Activated CD4-positive, alpha-beta memory T cell treated with anti-CD3 and anti-CD28 coated beads for 36 hours (primary cell): ENCODE data around the gene GALNS. TPM values are rescaled to one million over a fixed set of nuclear protein-coding genes. Genes with fewer than 3 reads are reported as not detected.

ENCODE experiments used
- CTCF ChIA-PET: fragments of 350-600 bp; sonication (Branson Sonifier 250); formaldehyde crosslinking; loops from one replicate; lab custom pipeline; 2021; ENCODE audit warnings: antibody characterized with exemption, inconsistent platforms; lab: Charles Lee
- POLR2A ChIA-PET: fragments of 350-600 bp; sonication (Branson Sonifier 250); formaldehyde crosslinking; loops from one replicate; lab custom pipeline; 2021; ENCODE audit warnings: antibody characterized with exemption; lab: Charles Lee
- DNase-seq: peaks from one replicate; pipeline ENCODE4 v3.0.0-alpha.2; 2020
- H3K27ac Mint-ChIP-seq: one replicate; pipeline ENCODE4 v1.8.0; 2021; ENCODE audit warnings: mixed read lengths
- H3K27me3 Mint-ChIP-seq: one replicate; pipeline ENCODE4 v1.8.0; 2021; ENCODE audit warnings: mixed read lengths
- H3K36me3 Mint-ChIP-seq: one replicate; pipeline ENCODE4 v1.8.0; 2021; ENCODE audit warnings: mixed read lengths
- H3K4me1 Mint-ChIP-seq: one replicate; pipeline ENCODE4 v1.8.0; 2021; ENCODE audit warnings: low read depth, mixed read lengths
- H3K4me3 Mint-ChIP-seq: one replicate; pipeline ENCODE4 v1.8.0; 2021; ENCODE audit warnings: mild to moderate bottlenecking, mixed read lengths
- H3K9me3 Mint-ChIP-seq: one replicate; pipeline ENCODE4 v1.8.0; 2021; ENCODE audit warnings: mixed read lengths
- intact Hi-C: fragments of 100-400 bp; cut with micrococcal nuclease; formaldehyde crosslinking; loops from one replicate; pipeline ENCODE4 v1.15.1; 2023
- total RNA-seq, 2 experiments: library from RNA; stranded (reverse); gene quantifications; one replicate each; pipeline ENCODE4 v1.2.3, GENCODE V29; 2021

The GALNS gene
- total RNA-seq, 2 experiments from 2014 or later, result 22.0 to 24.1 TPM

GRCh38 chr16:88886420-88886844 lies 29.7 kb upstream of the GALNS start:
- Mint-ChIP-seq H3K9me3 (no peaks in the 10 kb centered on the region), H3K27me3 (no peaks in the 10 kb centered on the region), H3K4me3 (no peak overlapping the region), H3K36me3 (no peaks in the 10 kb centered on the region), H3K4me1 (no peaks in the 10 kb centered on the region), H3K27ac (no peak overlapping the region)
- ChIA-PET CTCF (no interaction called here), POLR2A (no interaction called here)
- no peak for DNase-seq
- intact Hi-C loops, result no loop called here

- DNase-seq, result no peak
- ChIA-PET CTCF (no interaction called here), POLR2A (no interaction called here)
- intact Hi-C loops, result no loop called here
- no peaks in the 10 kb centered on the region for H3K36me3 Mint-ChIP-seq
- H3K4me3 Mint-ChIP-seq, result no peak overlapping the region
- H3K27me3 Mint-ChIP-seq, result no peaks in the 10 kb centered on the region
- H3K27ac Mint-ChIP-seq, result no peak overlapping the region
- no peaks in the 10 kb centered on the region for H3K4me1 Mint-ChIP-seq
- no peaks in the 10 kb centered on the region for H3K9me3 Mint-ChIP-seq
Measured at GRCh38 chr16:88885693-88886280, 29.0 kb upstream of the GALNS start.

- no peaks in the 10 kb centered on the region for H3K4me1 Mint-ChIP-seq
- POLR2A ChIA-PET, result no interaction called here
- H3K9me3 Mint-ChIP-seq, result no peaks in the 10 kb centered on the region
- no peak for DNase-seq
- intact Hi-C loops, result no loop called here
- no peak overlapping the region for H3K4me3 Mint-ChIP-seq
- H3K27ac Mint-ChIP-seq, result no peak overlapping the region
- H3K27me3 Mint-ChIP-seq, result no peaks in the 10 kb centered on the region
- no peaks in the 10 kb centered on the region for H3K36me3 Mint-ChIP-seq
- CTCF ChIA-PET, result no interaction called here
Measured at GRCh38 chr16:88884569-88885271, 28.0 kb upstream of the GALNS start.

GRCh38 chr16:88883946-88884345 lies 27.2 kb upstream of the GALNS start:
- intact Hi-C loops, result no loop called here
- DNase-seq, result no peak
- Mint-ChIP-seq H3K27me3 (no peaks in the 10 kb centered on the region), H3K9me3 (no peaks in the 10 kb centered on the region), H3K36me3 (no peaks in the 10 kb centered on the region), H3K4me1 (no peaks in the 10 kb centered on the region), H3K4me3 (no peak overlapping the region), H3K27ac (no peak overlapping the region)
- ChIA-PET POLR2A (no interaction called here), CTCF (no interaction called here)

- H3K27ac Mint-ChIP-seq, result no peak overlapping the region
- no peaks in the 10 kb centered on the region for H3K4me1 Mint-ChIP-seq
- DNase-seq, result no peak
- no peak overlapping the region for H3K4me3 Mint-ChIP-seq
- CTCF ChIA-PET, result no interaction called here
- POLR2A ChIA-PET, result no interaction called here
- no peaks in the 10 kb centered on the region for H3K27me3 Mint-ChIP-seq
- intact Hi-C loops, result no loop called here
- H3K36me3 Mint-ChIP-seq, result no peaks in the 10 kb centered on the region
- no peaks in the 10 kb centered on the region for H3K9me3 Mint-ChIP-seq
Measured at GRCh38 chr16:88883117-88883895, 26.6 kb upstream of the GALNS start.

GRCh38 chr16:88882358-88883030 lies 25.7 kb upstream of the GALNS start:
- no peak for DNase-seq
- Mint-ChIP-seq H3K27me3 (no peaks in the 10 kb centered on the region), H3K27ac (no peak overlapping the region), H3K4me1 (no peaks in the 10 kb centered on the region), H3K4me3 (no peak overlapping the region), H3K9me3 (no peaks in the 10 kb centered on the region), H3K36me3 (no peaks in the 10 kb centered on the region)
- POLR2A ChIA-PET, result no interaction called here
- intact Hi-C loops, result no loop called here
- CTCF ChIA-PET, result no interaction called here

- Mint-ChIP-seq H3K27me3 (no peaks in the 10 kb centered on the region), H3K27ac (no peak overlapping the region), H3K9me3 (no peaks in the 10 kb centered on the region), H3K36me3 (no peaks in the 10 kb centered on the region), H3K4me1 (no peaks in the 10 kb centered on the region), H3K4me3 (no peak overlapping the region)
- ChIA-PET CTCF (no interaction called here), POLR2A (no interaction called here)
- intact Hi-C loops, result no loop called here
- DNase-seq, result no peak
Measured at GRCh38 chr16:88881675-88882357, 25.1 kb upstream of the GALNS start.

- Mint-ChIP-seq H3K36me3 (no peaks in the 10 kb centered on the region), H3K4me1 (no peaks in the 10 kb centered on the region), H3K9me3 (no peaks in the 10 kb centered on the region), H3K4me3 (no peak overlapping the region), H3K27ac (no peak overlapping the region), H3K27me3 (no peaks in the 10 kb centered on the region)
- ChIA-PET POLR2A (no interaction called here), CTCF (no interaction called here)
- no peak for DNase-seq
- intact Hi-C loops, result no loop called here
Measured at GRCh38 chr16:88881007-88881615, 24.4 kb upstream of the GALNS start.

- peaks cover 1% of the 10 kb centered on the region for H3K27me3 Mint-ChIP-seq
- ChIA-PET CTCF (no interaction called here), POLR2A (no interaction called here)
- intact Hi-C loops, result no loop called here
- no peak for DNase-seq
- no peak overlapping the region for H3K27ac Mint-ChIP-seq
- H3K4me1 Mint-ChIP-seq, result no peaks in the 10 kb centered on the region
- H3K4me3 Mint-ChIP-seq, result no peak overlapping the region
- H3K36me3 Mint-ChIP-seq, result no peaks in the 10 kb centered on the region
- H3K9me3 Mint-ChIP-seq, result no peaks in the 10 kb centered on the region
Measured at GRCh38 chr16:88880226-88881006, 23.7 kb upstream of the GALNS start.

GRCh38 chr16:88879788-88880055 lies 23.0 kb upstream of the GALNS start:
- intact Hi-C loops, result no loop called here
- CTCF ChIA-PET, result no interaction called here
- no peaks in the 10 kb centered on the region for H3K36me3 Mint-ChIP-seq
- no peak overlapping the region for H3K27ac Mint-ChIP-seq
- H3K27me3 Mint-ChIP-seq, result peaks cover 1% of the 10 kb centered on the region
- H3K4me1 Mint-ChIP-seq, result no peaks in the 10 kb centered on the region
- H3K9me3 Mint-ChIP-seq, result no peaks in the 10 kb centered on the region
- no peak for DNase-seq
- no peak overlapping the region for H3K4me3 Mint-ChIP-seq
- POLR2A ChIA-PET, result no interaction called here

- intact Hi-C loops, result no loop called here
- ChIA-PET CTCF (no interaction called here), POLR2A (no interaction called here)
- Mint-ChIP-seq H3K27ac (no peak overlapping the region), H3K27me3 (peaks cover 1% of the 10 kb centered on the region), H3K4me1 (no peaks in the 10 kb centered on the region), H3K36me3 (no peaks in the 10 kb centered on the region), H3K4me3 (no peak overlapping the region), H3K9me3 (no peaks in the 10 kb centered on the region)
- DNase-seq, result no peak
Measured at GRCh38 chr16:88878967-88879787, 22.4 kb upstream of the GALNS start.
